HL-60 (cell line): ENCODE results near the gene GFPT2.

Experiments used
- DNase-seq, 2 experiments: peaks; one replicate each; pipeline ENCODE4 v3.0.0-alpha.2; 2010 to 2020; ENCODE audit warnings: low read depth in 1 of 2, low spot score in 1 of 2
- H3K27ac ChIP-seq: fragments of 250-450 bp; sonication (Bioruptor Pico); replicated peaks from 2 replicates; pipeline ENCODE4 v1.5.1; 2020; ENCODE audit warnings: mild to moderate bottlenecking, moderate library complexity
- H3K27me3 ChIP-seq: fragments of 250-450 bp; sonication (Bioruptor Pico); 2 replicates; pipeline ENCODE4 v1.5.1; 2021; ENCODE audit warnings: mild to moderate bottlenecking, moderate library complexity; ENCODE audit not compliant: insufficient read depth, poor library complexity, severe bottlenecking
- H3K4me3 ChIP-seq: replicated peaks from 2 replicates; pipeline ENCODE4 v1.5.1; 2011; ENCODE audit warnings: mild to moderate bottlenecking, control low read depth, low read length; ENCODE audit not compliant: insufficient read depth
- CTCF ChIP-seq: IDR thresholded peaks from one replicate; pipeline ENCODE4 v1.5.1; 2011; ENCODE audit warnings: low read length, control low read depth, inconsistent platforms; ENCODE audit not compliant: insufficient read depth
- GABPA ChIP-seq: IDR thresholded peaks from 2 replicates; pipeline ENCODE4 v1.6.1; 2012; ENCODE audit warnings: low read depth
- POLR2AphosphoS5 ChIP-seq: IDR thresholded peaks from 2 replicates; pipeline ENCODE4 v1.6.1; 2012; ENCODE audit warnings: low read depth
- REST ChIP-seq: IDR thresholded peaks from 2 replicates; pipeline ENCODE4 v1.6.1; 2012; ENCODE audit warnings: low read depth; ENCODE audit not compliant: insufficient replicate concordance
- SPI1 ChIP-seq: IDR thresholded peaks from 2 replicates; pipeline ENCODE4 v1.6.1; 2012; ENCODE audit warnings: low read depth, mild to moderate bottlenecking, borderline replicate concordance

GFPT2 gene

GRCh38 chr5:180375955-180376354 is 22.8 kb upstream of the GFPT2 start:
- Histone ChIP-seq H3K27me3 (no peaks in the 10 kb centered on the region), H3K4me3 (no peak overlapping the region), H3K27ac (no peak overlapping the region)
- DNase-seq, result no peak
- TF ChIP-seq REST (no peak), GABPA (no peak), SPI1 (no peak), CTCF (no peak), POLR2AphosphoS5 (no peak)

- no peak overlapping the region for H3K4me3 ChIP-seq
- TF ChIP-seq SPI1 (no peak), POLR2AphosphoS5 (no peak), REST (no peak)
- DNase-seq, result no peak
- no peak overlapping the region for H3K27ac ChIP-seq
- H3K27me3 ChIP-seq, result no peaks in the 10 kb centered on the region
Measured at GRCh38 chr5:180375291-180375690, 22.2 kb upstream of the GFPT2 start.

GRCh38 chr5:180373870-180374269 is 20.7 kb upstream of the GFPT2 start:
- TF ChIP-seq POLR2AphosphoS5 (no peak), REST (no peak), SPI1 (no peak), CTCF (no peak), GABPA (no peak)

GRCh38 chr5:180373454-180373853 is 20.3 kb upstream of the GFPT2 start:
- no peaks in the 10 kb centered on the region for H3K27me3 ChIP-seq
- no peak overlapping the region for H3K4me3 ChIP-seq
- no peak overlapping the region for H3K27ac ChIP-seq
- DNase-seq, result no peak
- TF ChIP-seq GABPA (no peak), REST (no peak), POLR2AphosphoS5 (no peak), SPI1 (no peak), CTCF (no peak)

More at GRCh38 chr5:180373870-180374269, 20.7 kb upstream of the GFPT2 start:
- DNase-seq, result no peak
- Histone ChIP-seq H3K4me3 (no peak overlapping the region), H3K27me3 (no peaks in the 10 kb centered on the region), H3K27ac (no peak overlapping the region)
